Measurements from ENCODE around the gene ADD2. TPM values are rescaled to one million over a fixed set of nuclear protein-coding genes. Genes with fewer than 3 reads are reported as not detected.

ADD2 gene
- total RNA-seq, 1 donor from 2014 or later, result 4.8 TPM

DNA sequence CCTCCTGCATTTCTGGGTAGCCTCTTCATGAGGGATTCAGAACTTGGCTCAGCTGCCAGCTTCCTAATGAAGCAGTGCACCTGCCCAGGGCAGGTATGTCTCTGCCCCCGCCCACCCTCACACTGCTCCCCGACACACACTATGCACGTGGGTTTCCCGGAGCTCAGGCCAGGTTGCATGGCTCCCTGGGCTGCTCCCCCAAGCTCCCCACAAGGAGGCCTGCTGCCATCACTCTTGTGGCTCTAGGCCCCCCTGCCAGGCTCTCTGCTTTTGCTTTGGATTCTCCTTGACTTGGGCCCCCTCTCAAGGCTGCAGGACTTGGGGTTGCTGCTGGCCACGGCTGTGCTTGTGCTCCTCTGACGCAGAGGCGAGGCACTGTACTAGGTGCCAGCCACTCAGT lies 43.6 kb downstream of the ADD2 start:
- H3K27me3 Mint-ChIP-seq (ENCODE audit: low read depth, unreplicated experiment), result peaks cover 2% of the 10 kb centered on the region
- Histone ChIP-seq H3K36me3 (ENCODE audit: insufficient read depth, low read length) (no peaks in the 10 kb centered on the region), H3K9me3 (ENCODE audit: insufficient read depth, low read depth, low read length) (no peaks in the 10 kb centered on the region), H3K4me2 (ENCODE audit: low read length) (no peak overlapping the region), H3K27ac (ENCODE audit: low read depth, low read length) (no peak overlapping the region), H3K9ac (ENCODE audit: low read length) (no peak overlapping the region), H3K4me3 (ENCODE audit: insufficient read depth, low read depth, low read length) (no peak overlapping the region), H2AFZ (ENCODE audit: low read depth, low read length) (no peak overlapping the region), H4K20me1 (ENCODE audit: insufficient read depth, low read length) (no peaks in the 10 kb centered on the region), H3K4me1 (ENCODE audit: insufficient read depth, low read length) (no peaks in the 10 kb centered on the region), H3K79me2 (ENCODE audit: insufficient read depth, low read length) (no peaks in the 10 kb centered on the region), H3K27me3 (ENCODE audit: insufficient read depth, low read length) (no peaks in the 10 kb centered on the region)
- no peak for DNase-seq (ENCODE audit: low read depth)
- no peaks in the 10 kb centered on the region for H3K9me3 Mint-ChIP-seq (ENCODE audit: unreplicated experiment)
- no peak overlapping the region for H3K4me3 Mint-ChIP-seq (ENCODE audit: unreplicated experiment)
- TF ChIP-seq EZH2 (IDR thresholded peaks at IDR 0.05; ENCODE audit: insufficient read depth, low read length), result no peak
- TF ChIP-seq, protein P1, sequence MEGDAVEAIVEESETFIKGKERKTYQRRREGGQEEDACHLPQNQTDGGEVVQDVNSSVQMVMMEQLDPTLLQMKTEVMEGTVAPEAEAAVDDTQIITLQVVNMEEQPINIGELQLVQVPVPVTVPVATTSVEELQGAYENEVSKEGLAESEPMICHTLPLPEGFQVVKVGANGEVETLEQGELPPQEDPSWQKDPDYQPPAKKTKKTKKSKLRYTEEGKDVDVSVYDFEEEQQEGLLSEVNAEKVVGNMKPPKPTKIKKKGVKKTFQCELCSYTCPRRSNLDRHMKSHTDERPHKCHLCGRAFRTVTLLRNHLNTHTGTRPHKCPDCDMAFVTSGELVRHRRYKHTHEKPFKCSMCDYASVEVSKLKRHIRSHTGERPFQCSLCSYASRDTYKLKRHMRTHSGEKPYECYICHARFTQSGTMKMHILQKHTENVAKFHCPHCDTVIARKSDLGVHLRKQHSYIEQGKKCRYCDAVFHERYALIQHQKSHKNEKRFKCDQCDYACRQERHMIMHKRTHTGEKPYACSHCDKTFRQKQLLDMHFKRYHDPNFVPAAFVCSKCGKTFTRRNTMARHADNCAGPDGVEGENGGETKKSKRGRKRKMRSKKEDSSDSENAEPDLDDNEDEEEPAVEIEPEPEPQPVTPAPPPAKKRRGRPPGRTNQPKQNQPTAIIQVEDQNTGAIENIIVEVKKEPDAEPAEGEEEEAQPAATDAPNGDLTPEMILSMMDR (IDR thresholded peaks at IDR 0.05; ENCODE audit: insufficient read depth, low read depth, low read length), result no peak
- H3K27ac Mint-ChIP-seq (ENCODE audit: unreplicated experiment), result no peak overlapping the region
- no peaks in the 10 kb centered on the region for H3K36me3 Mint-ChIP-seq (ENCODE audit: low read depth, unreplicated experiment)
- no peak for FAIRE-seq
- no peaks in the 10 kb centered on the region for H3K4me1 Mint-ChIP-seq (ENCODE audit: low read depth, unreplicated experiment)

GRCh38 chr2:70723286-70723885 lies 44.6 kb downstream of the ADD2 start:
- no peaks in the 10 kb centered on the region for H3K9me3 Mint-ChIP-seq (ENCODE audit: unreplicated experiment)
- no peaks in the 10 kb centered on the region for H3K79me2 ChIP-seq (ENCODE audit: insufficient read depth, low read length)
- no peaks in the 10 kb centered on the region for H3K36me3 Mint-ChIP-seq (ENCODE audit: low read depth, unreplicated experiment)
- TF ChIP-seq EZH2 (IDR thresholded peaks at IDR 0.05; ENCODE audit: insufficient read depth, low read length), result no peak
- TF ChIP-seq, protein P1 (IDR thresholded peaks at IDR 0.05; ENCODE audit: insufficient read depth, low read depth, low read length), result no peak
- H3K9me3 ChIP-seq (ENCODE audit: insufficient read depth, low read depth, low read length), result no peaks in the 10 kb centered on the region
- H3K9ac ChIP-seq (ENCODE audit: low read length), result no peak overlapping the region
- no peaks in the 10 kb centered on the region for H3K4me1 Mint-ChIP-seq (ENCODE audit: low read depth, unreplicated experiment)
- no peak overlapping the region for H3K4me3 ChIP-seq (ENCODE audit: insufficient read depth, low read depth, low read length)
- no peaks in the 10 kb centered on the region for H3K4me1 ChIP-seq (ENCODE audit: insufficient read depth, low read length)
- FAIRE-seq (no peak), DNase-seq (ENCODE audit: low read depth) (no peak)
- no peaks in the 10 kb centered on the region for H3K36me3 ChIP-seq (ENCODE audit: insufficient read depth, low read length)
- H2AFZ ChIP-seq (ENCODE audit: low read depth, low read length), result no peak overlapping the region
- H3K27ac Mint-ChIP-seq (ENCODE audit: unreplicated experiment), result no peak overlapping the region
- peaks cover 2% of the 10 kb centered on the region for H3K27me3 Mint-ChIP-seq (ENCODE audit: low read depth, unreplicated experiment)
- H3K27ac ChIP-seq (ENCODE audit: low read depth, low read length), result no peak overlapping the region
- no peaks in the 10 kb centered on the region for H3K27me3 ChIP-seq (ENCODE audit: insufficient read depth, low read length)
- no peaks in the 10 kb centered on the region for H4K20me1 ChIP-seq (ENCODE audit: insufficient read depth, low read length)
- no peak overlapping the region for H3K4me2 ChIP-seq (ENCODE audit: low read length)
- H3K4me3 Mint-ChIP-seq (ENCODE audit: unreplicated experiment), result no peak overlapping the region

GRCh38 chr2:70720124-70720523 lies 47.9 kb downstream of the ADD2 start:
- FAIRE-seq (no peak), DNase-seq (ENCODE audit: low read depth) (no peak)
- Histone ChIP-seq H3K9ac (ENCODE audit: low read length) (no peak overlapping the region), H3K27ac (ENCODE audit: low read depth, low read length) (no peak overlapping the region), H3K36me3 (ENCODE audit: insufficient read depth, low read length) (no peaks in the 10 kb centered on the region), H3K4me2 (ENCODE audit: low read length) (no peak overlapping the region), H3K4me1 (ENCODE audit: insufficient read depth, low read length) (no peaks in the 10 kb centered on the region), H4K20me1 (ENCODE audit: insufficient read depth, low read length) (no peaks in the 10 kb centered on the region), H3K4me3 (ENCODE audit: insufficient read depth, low read depth, low read length) (no peak overlapping the region), H3K27me3 (ENCODE audit: insufficient read depth, low read length) (no peaks in the 10 kb centered on the region), H3K9me3 (ENCODE audit: insufficient read depth, low read depth, low read length) (no peaks in the 10 kb centered on the region), H3K79me2 (ENCODE audit: insufficient read depth, low read length) (no peaks in the 10 kb centered on the region), H2AFZ (ENCODE audit: low read depth, low read length) (no peak overlapping the region)
- TF ChIP-seq, protein P1 (IDR thresholded peaks at IDR 0.05; ENCODE audit: insufficient read depth, low read depth, low read length), result no peak
- Mint-ChIP-seq H3K9me3 (ENCODE audit: unreplicated experiment) (no peaks in the 10 kb centered on the region), H3K27ac (ENCODE audit: unreplicated experiment) (no peak overlapping the region), H3K4me1 (ENCODE audit: low read depth, unreplicated experiment) (no peaks in the 10 kb centered on the region), H3K4me3 (ENCODE audit: unreplicated experiment) (no peak overlapping the region), H3K27me3 (ENCODE audit: low read depth, unreplicated experiment) (peaks cover 23% of the 10 kb centered on the region), H3K36me3 (ENCODE audit: low read depth, unreplicated experiment) (no peaks in the 10 kb centered on the region)
